GM23338 (cell line): ENCODE results near the gene NCF2. TPM values are rescaled to one million over a fixed set of nuclear protein-coding genes. Genes with fewer than 3 reads are reported as not detected.

ENCODE experiments used
- ATAC-seq: fragments of 200-7000 bp; cut with Tn5 transposase; 3 replicates; pipeline ENCODE4 v1.9.1; 2020
- DNase-seq: peaks from one replicate; pipeline ENCODE4 v3.0.0-alpha.2; 2015; ENCODE audit warnings: low spot score
- H2AFZ ChIP-seq: fragments of 200-600 bp; sonication (generic); 2 replicates; pipeline ENCODE4 v1.8.0; 2016; ENCODE audit warnings: antibody characterized with exemption, mild to moderate bottlenecking, moderate library complexity
- H3F3A ChIP-seq: fragments of 200-600 bp; sonication (generic); replicated peaks from 2 replicates; pipeline ENCODE4 v1.8.0; 2017; ENCODE audit warnings: antibody characterized with exemption, mixed run types, low read depth
- H3K27ac ChIP-seq: fragments of 200-600 bp; sonication (generic); 2 replicates; pipeline ENCODE4 v1.6.1; 2016; ENCODE audit warnings: low read depth
- H3K27me3 ChIP-seq: fragments of 200-600 bp; sonication (generic); 2 replicates; pipeline ENCODE4 v1.8.0; 2016; ENCODE audit warnings: mild to moderate bottlenecking, mixed run types, moderate library complexity; ENCODE audit not compliant: insufficient read depth
- H3K36me3 ChIP-seq: fragments of 200-600 bp; sonication (generic); 2 replicates; pipeline ENCODE4 v1.8.0; 2016; ENCODE audit warnings: mild to moderate bottlenecking; ENCODE audit not compliant: insufficient read depth
- H3K4me1 ChIP-seq: fragments of 200-600 bp; sonication (generic); 2 replicates; pipeline ENCODE4 v1.8.0; 2016; ENCODE audit warnings: mild to moderate bottlenecking, moderate library complexity; ENCODE audit not compliant: insufficient read depth
- H3K4me2 ChIP-seq: fragments of 200-600 bp; sonication (generic); 2 replicates; pipeline ENCODE4 v1.7.1; 2017; ENCODE audit warnings: mixed run types
- H3K4me3 ChIP-seq: fragments of 200-600 bp; sonication (generic); 2 replicates; pipeline ENCODE4 v1.6.1; 2016; ENCODE audit warnings: mixed run types
- H3K79me2 ChIP-seq: fragments of 200-600 bp; sonication (generic); replicated peaks from 2 replicates; pipeline ENCODE4 v1.8.0; 2017; ENCODE audit warnings: mild to moderate bottlenecking; ENCODE audit not compliant: insufficient read depth
- H3K9me2 ChIP-seq: fragments of 200-600 bp; sonication (generic); 2 replicates; pipeline ENCODE4 v1.8.0; 2017; ENCODE audit not compliant: insufficient read depth
- H4K20me1 ChIP-seq: fragments of 200-600 bp; sonication (generic); replicated peaks from 2 replicates; pipeline ENCODE4 v1.8.0; 2017; ENCODE audit warnings: mild to moderate bottlenecking; ENCODE audit not compliant: insufficient read depth
- H3K27ac Mint-ChIP-seq: 2 replicates; pipeline ENCODE4 v1.8.0; 2020; ENCODE audit warnings: inconsistent platforms, mild to moderate bottlenecking, moderate library complexity, mixed read lengths
- H3K27me3 Mint-ChIP-seq: 3 replicates; pipeline ENCODE4 v1.8.0; 2022; ENCODE audit warnings: low read depth, mild to moderate bottlenecking, moderate library complexity, mixed read lengths, inconsistent platforms; ENCODE audit not compliant: insufficient read depth, poor library complexity
- H3K36me3 Mint-ChIP-seq: 3 replicates; pipeline ENCODE4 v1.8.0; 2021; ENCODE audit warnings: low read depth, mild to moderate bottlenecking, inconsistent platforms, moderate library complexity, mixed read lengths
- H3K4me1 Mint-ChIP-seq: 3 replicates; pipeline ENCODE4 v1.8.0; 2020; ENCODE audit warnings: mild to moderate bottlenecking, inconsistent platforms, mixed read lengths
- H3K4me3 Mint-ChIP-seq: 3 replicates; pipeline ENCODE4 v1.8.0; 2021; ENCODE audit warnings: moderate library complexity, mild to moderate bottlenecking, inconsistent platforms, mixed read lengths
- H3K9me3 Mint-ChIP-seq: 3 replicates; pipeline ENCODE4 v1.8.0; 2020; ENCODE audit warnings: moderate library complexity, mild to moderate bottlenecking, inconsistent platforms, mixed read lengths
- CTCF ChIP-seq, 2 experiments: fragments of 200-600 bp in 1 of 2; sonication (generic) in 1 of 2; conservative IDR thresholded peaks; 2 replicates each; pipeline versions ENCODE4 v1.5.1 to v1.6.1; 2016 to 2017; ENCODE audit warnings: antibody characterized with exemption in 2 of 2, low read depth in 2 of 2, mild to moderate bottlenecking in 2 of 2, moderate library complexity in 1 of 2
- ETS1 ChIP-seq: IDR thresholded peaks from 2 replicates; pipeline ENCODE4 v1.6.1; 2016; ENCODE audit warnings: antibody characterized with exemption
- EZH2 ChIP-seq: fragments of 200-600 bp; sonication (generic); IDR thresholded peaks from one replicate; pipeline ENCODE4 v1.8.0; 2017; ENCODE audit warnings: antibody characterized with exemption, mild to moderate bottlenecking, low read depth; ENCODE audit not compliant: unreplicated experiment
- JUNB ChIP-seq: IDR thresholded peaks from one replicate; pipeline ENCODE4 v1.6.1; 2016; ENCODE audit warnings: antibody characterized with exemption; ENCODE audit not compliant: unreplicated experiment
- POLR2AphosphoS5 ChIP-seq: IDR thresholded peaks from 2 replicates; pipeline ENCODE4 v1.6.1; 2016; ENCODE audit warnings: antibody characterized with exemption, low read depth
- REST ChIP-seq: IDR thresholded peaks from one replicate; pipeline ENCODE4 v1.6.1; 2018; ENCODE audit warnings: antibody characterized with exemption; ENCODE audit not compliant: unreplicated experiment
- STAT1 ChIP-seq: IDR thresholded peaks from one replicate; pipeline ENCODE4 v1.6.1; 2016; ENCODE audit warnings: antibody characterized with exemption; ENCODE audit not compliant: unreplicated experiment
- ZNF114 ChIP-seq: fragments of 250-450 bp; sonication (Bioruptor Pico); IDR thresholded peaks from 2 replicates; pipeline ENCODE4 v1.5.0; 2020; ENCODE audit warnings: mild to moderate bottlenecking, moderate library complexity
- ZNF331 ChIP-seq: fragments of 250-450 bp; sonication (Bioruptor Pico); IDR thresholded peaks from 2 replicates; pipeline ENCODE4 v1.5.0; 2020; ENCODE audit warnings: low read depth, mild to moderate bottlenecking, moderate library complexity
- polyA plus RNA-seq: library from polyadenylated mRNA; unstranded; fragments of >200 nt; fragmentation: Nextera tagmentation; extraction: Ambion mirVana; gene quantifications from 2 replicates; pipeline ENCODE4 v1.2.1, GENCODE V29; 2016
- total RNA-seq: library from RNA; depleted of rRNA; stranded (reverse); fragments of >200 nt; shearing (Covaris generic); gene quantifications from 2 replicates; pipeline ENCODE4 v1.2.3, GENCODE V29; 2014

The NCF2 gene
- total and polyA plus RNA-seq, 2 experiments from 2014 or later: not detected

- H3K36me3 Mint-ChIP-seq: peaks cover 3% of the 10 kb centered on the region; the same call in 1 of the 3 replicates
- 0 out of 2 replicates have a peak overlapping the region, but pooled peaks have one; percentile 59 for H2AFZ ChIP-seq
- no peak for TF ChIP-seq JUNB
- TF ChIP-seq ETS1: no peak
- TF ChIP-seq CTCF (conservative IDR thresholded peaks at IDR 0.05; ENCODE audit: low read depth in 2 of 2): no peak
- TF ChIP-seq ZNF114 (CRISPR knock-in tag): no peak
- no peak for TF ChIP-seq EZH2
- no peak overlapping the region for H3K4me2 ChIP-seq
- no peaks in the 10 kb centered on the region for H4K20me1 ChIP-seq
- no peak overlapping the region for H3K4me3 Mint-ChIP-seq
- no peaks in the 10 kb centered on the region for H3K27me3 ChIP-seq
- no peak overlapping the region for H3K27ac Mint-ChIP-seq
- no peak for ATAC-seq
- no peaks in the 10 kb centered on the region for H3F3A ChIP-seq
- no peak for DNase-seq
- no peaks in the 10 kb centered on the region for H3K9me2 ChIP-seq
- H3K4me1 ChIP-seq: no peaks in the 10 kb centered on the region
- H3K27me3 Mint-ChIP-seq: peaks cover 10% of the 10 kb centered on the region
- H3K79me2 ChIP-seq: no peaks in the 10 kb centered on the region
- H3K27ac ChIP-seq: no peak overlapping the region
- H3K9me3 Mint-ChIP-seq: no peaks in the 10 kb centered on the region; the same call in 2 of the 3 replicates
- H3K4me1 Mint-ChIP-seq: peaks cover 4% of the 10 kb centered on the region; the same call in 2 of the 3 replicates
- no peaks in the 10 kb centered on the region for H3K36me3 ChIP-seq
- no peak overlapping the region for H3K4me3 ChIP-seq
These were observed 17.2 kb upstream of the NCF2 start for GRCh38 chr1:183607322-183607980.

- Histone ChIP-seq H2AFZ (no peak overlapping the region), H3K27ac (no peak overlapping the region), H3K27me3 (no peaks in the 10 kb centered on the region), H4K20me1 (no peaks in the 10 kb centered on the region), H3K36me3 (no peaks in the 10 kb centered on the region), H3K79me2 (no peaks in the 10 kb centered on the region), H3K4me1 (no peaks in the 10 kb centered on the region), H3F3A (no peaks in the 10 kb centered on the region), H3K9me2 (no peaks in the 10 kb centered on the region), H3K4me3 (no peak overlapping the region), H3K4me2 (no peak overlapping the region)
- Mint-ChIP-seq H3K27me3 (peaks cover 8% of the 10 kb centered on the region), H3K4me1 (peaks cover 4% of the 10 kb centered on the region; the same call in 2 of the 3 replicates), H3K27ac (no peak overlapping the region), H3K4me3 (no peak overlapping the region), H3K9me3 (no peaks in the 10 kb centered on the region; the same call in 2 of the 3 replicates), H3K36me3 (no peaks in the 10 kb centered on the region)
- ATAC-seq (no peak), DNase-seq (no peak)
- TF ChIP-seq CTCF (conservative IDR thresholded peaks at IDR 0.05; ENCODE audit: low read depth in 2 of 2): no peak
- no peak for TF ChIP-seq REST
- TF ChIP-seq EZH2: no peak
- TF ChIP-seq STAT1: no peak
- no peak for TF ChIP-seq ZNF114 (CRISPR knock-in tag)
- no peak for TF ChIP-seq JUNB
- TF ChIP-seq ZNF331: no peak
- TF ChIP-seq POLR2AphosphoS5: no peak
These were observed 15.6 kb upstream of the NCF2 start for GRCh38 chr1:183605904-183606303.
